ENCODE data around the gene HDAC9.

DNA sequence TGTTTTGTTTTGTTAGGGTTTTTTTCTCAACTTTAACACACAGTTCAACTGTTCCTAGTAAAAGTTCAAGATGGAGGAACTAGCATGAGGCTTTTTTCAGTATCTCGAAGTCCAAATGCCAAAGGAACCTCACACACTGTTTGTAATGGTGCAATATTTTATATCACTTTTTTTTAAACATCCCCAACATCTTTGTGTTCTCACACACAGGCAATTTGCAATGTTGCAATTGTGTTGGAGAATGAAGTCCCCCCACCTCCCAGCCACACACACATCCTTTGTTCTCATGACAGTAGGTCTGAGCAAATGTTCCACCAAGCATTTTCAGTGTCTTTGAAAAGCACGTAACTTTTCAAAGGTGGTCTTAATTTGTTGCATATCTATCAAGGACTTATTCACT is 501.0 kb downstream of the HDAC9 start:
- TF ChIP-seq, protein P1, sequence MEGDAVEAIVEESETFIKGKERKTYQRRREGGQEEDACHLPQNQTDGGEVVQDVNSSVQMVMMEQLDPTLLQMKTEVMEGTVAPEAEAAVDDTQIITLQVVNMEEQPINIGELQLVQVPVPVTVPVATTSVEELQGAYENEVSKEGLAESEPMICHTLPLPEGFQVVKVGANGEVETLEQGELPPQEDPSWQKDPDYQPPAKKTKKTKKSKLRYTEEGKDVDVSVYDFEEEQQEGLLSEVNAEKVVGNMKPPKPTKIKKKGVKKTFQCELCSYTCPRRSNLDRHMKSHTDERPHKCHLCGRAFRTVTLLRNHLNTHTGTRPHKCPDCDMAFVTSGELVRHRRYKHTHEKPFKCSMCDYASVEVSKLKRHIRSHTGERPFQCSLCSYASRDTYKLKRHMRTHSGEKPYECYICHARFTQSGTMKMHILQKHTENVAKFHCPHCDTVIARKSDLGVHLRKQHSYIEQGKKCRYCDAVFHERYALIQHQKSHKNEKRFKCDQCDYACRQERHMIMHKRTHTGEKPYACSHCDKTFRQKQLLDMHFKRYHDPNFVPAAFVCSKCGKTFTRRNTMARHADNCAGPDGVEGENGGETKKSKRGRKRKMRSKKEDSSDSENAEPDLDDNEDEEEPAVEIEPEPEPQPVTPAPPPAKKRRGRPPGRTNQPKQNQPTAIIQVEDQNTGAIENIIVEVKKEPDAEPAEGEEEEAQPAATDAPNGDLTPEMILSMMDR (IDR thresholded peaks at IDR 0.05; ENCODE audit: poor library complexity) = no peak
- TF ChIP-seq EZH2 (IDR thresholded peaks at IDR 0.05; ENCODE audit: borderline replicate concordance) = no peak

Data from hepatocyte (in vitro differentiated cells).